ENCODE data around the gene GTF3C6. TPM values are rescaled to one million over a fixed set of nuclear protein-coding genes. Genes with fewer than 3 reads are reported as not detected.

GTF3C6 gene
- total RNA-seq, 3 donors from 2014 or later (not counting 1 experiment from before 2014, with no cell fraction given), result 28.2 to 36.0 (median 33.8) TPM

- Histone ChIP-seq H3K36me3 (ENCODE audit: control insufficient read depth, insufficient read depth, low read length) (no peaks in the 10 kb centered on the region), H3K27me3 (ENCODE audit: control insufficient read depth, insufficient read depth, low read length) (no peaks in the 10 kb centered on the region), H3K9me3 (ENCODE audit: control insufficient read depth, insufficient read depth, low read length) (no peaks in the 10 kb centered on the region), H3K4me1 (ENCODE audit: control insufficient read depth, insufficient read depth, low read length) (no peaks in the 10 kb centered on the region), H3K27ac (ENCODE audit: low read length) (no peak overlapping the region), H3K4me3 (ENCODE audit: low read length) (no peak overlapping the region)
- peak in 1 of 2 donors; percentile 62 for DNase-seq
- intact Hi-C loops (cut with micrococcal nuclease), result loop anchor here (1.0 kb wide), 2 partner anchors 267 to 421 kb away; no protein-coding TSS in a partner anchor
- H3K9me3 Mint-ChIP-seq, result no peaks in the 10 kb centered on the region
- WGBS (ENCODE audit: insufficient coverage), result 53% methylated on average over 4 of the region's 8 CpGs
- peak; percentile 67 for TF ChIP-seq CTCF (IDR thresholded peaks at IDR 0.05)
- no peaks in the 10 kb centered on the region for H3K36me3 Mint-ChIP-seq
- H3K27me3 Mint-ChIP-seq (ENCODE audit: low read depth in 2 of 2), result peaks cover 2 to 8% of the 10 kb centered on the region in 2 donors
- H3K27ac Mint-ChIP-seq, result no peak overlapping the region
- ATAC-seq, result peak in 2 of 3 donors; percentile 32 to 34
- H3K4me1 Mint-ChIP-seq, result no peaks in the 10 kb centered on the region
- no peak overlapping the region for H3K4me3 Mint-ChIP-seq
Observed at GRCh38 chr6:110949679-110950285, 8.7 kb upstream of the GTF3C6 start.

GRCh38 chr6:110950440-110950839 lies 8.1 kb upstream of the GTF3C6 start:
- Histone ChIP-seq H3K4me1 (ENCODE audit: control insufficient read depth, insufficient read depth, low read length) (no peaks in the 10 kb centered on the region), H3K27me3 (ENCODE audit: control insufficient read depth, insufficient read depth, low read length) (no peaks in the 10 kb centered on the region), H3K9me3 (ENCODE audit: control insufficient read depth, insufficient read depth, low read length) (no peaks in the 10 kb centered on the region), H3K27ac (ENCODE audit: low read length) (no peak overlapping the region), H3K36me3 (ENCODE audit: control insufficient read depth, insufficient read depth, low read length) (no peaks in the 10 kb centered on the region), H3K4me3 (ENCODE audit: low read length) (no peak overlapping the region)
- DNase-seq, result no peak
- Mint-ChIP-seq H3K9me3 (no peaks in the 10 kb centered on the region), H3K4me3 (no peak overlapping the region), H3K27me3 (ENCODE audit: low read depth in 2 of 2) (peaks cover 2 to 8% of the 10 kb centered on the region in 2 donors), H3K4me1 (no peaks in the 10 kb centered on the region), H3K27ac (no peak overlapping the region), H3K36me3 (no peaks in the 10 kb centered on the region)
- ATAC-seq, result no peak
- intact Hi-C loops (cut with micrococcal nuclease), result no loop called here
- no peak for TF ChIP-seq CTCF (IDR thresholded peaks at IDR 0.05)

- H3K27me3 Mint-ChIP-seq (ENCODE audit: low read depth in 2 of 2), result peaks cover 2 to 8% of the 10 kb centered on the region in 2 donors
- H3K9me3 Mint-ChIP-seq, result no peaks in the 10 kb centered on the region
- H3K36me3 Mint-ChIP-seq, result no peaks in the 10 kb centered on the region
- no peaks in the 10 kb centered on the region for H3K4me1 Mint-ChIP-seq
- 6% methylated on average over 1 of the region's 1 CpG for WGBS (ENCODE audit: insufficient coverage)
- H3K27ac ChIP-seq (ENCODE audit: low read length), result no peak overlapping the region
- no peak overlapping the region for H3K4me3 ChIP-seq (ENCODE audit: low read length)
- no peak for TF ChIP-seq CTCF (IDR thresholded peaks at IDR 0.05)
- no peaks in the 10 kb centered on the region for H3K36me3 ChIP-seq (ENCODE audit: control insufficient read depth, insufficient read depth, low read length)
- H3K4me3 Mint-ChIP-seq, result no peak overlapping the region
- H3K27ac Mint-ChIP-seq, result no peak overlapping the region
- no peak for DNase-seq
- no peaks in the 10 kb centered on the region for H3K4me1 ChIP-seq (ENCODE audit: control insufficient read depth, insufficient read depth, low read length)
- intact Hi-C loops (cut with micrococcal nuclease), result no loop called here
- no peaks in the 10 kb centered on the region for H3K27me3 ChIP-seq (ENCODE audit: control insufficient read depth, insufficient read depth, low read length)
- ATAC-seq, result no peak
- no peaks in the 10 kb centered on the region for H3K9me3 ChIP-seq (ENCODE audit: control insufficient read depth, insufficient read depth, low read length)
Observed at GRCh38 chr6:110951008-110951407, 7.5 kb upstream of the GTF3C6 start.
